NT2/D1 (cell line): Measurements from ENCODE around the gene VN1R5.

Experiments used
- SUZ12 ChIP-seq: IDR thresholded peaks from 2 replicates; pipeline ENCODE4 v1.6.1; 2011; ENCODE audit not compliant: insufficient read length, insufficient read depth; ENCODE audit errors: extremely low read depth
- YY1 ChIP-seq: IDR thresholded peaks from 2 replicates; pipeline ENCODE4 v1.6.1; 2011; ENCODE audit not compliant: insufficient read length, insufficient read depth
- ZNF274 ChIP-seq: IDR thresholded peaks from 2 replicates; pipeline ENCODE4 v1.6.1; 2011; ENCODE audit warnings: mild to moderate bottlenecking, low read depth, low read length

GRCh38 chr1:247212627-247213617 is 43.0 kb upstream of the VN1R5 start:
- TF ChIP-seq YY1 = no peak
- TF ChIP-seq SUZ12 = no peak
- no peak for TF ChIP-seq ZNF274
